OCI-LY3 (cell line): Measurements from ENCODE around the gene MISP.
A peak's percentile ranks its signal among the peaks of the same experiment; 100 is the strongest.

Source experiments
- EZH2phosphoT487 ChIP-seq: fragments of 200-600 bp; shearing (Covaris generic); IDR thresholded peaks from 2 replicates; pipeline ENCODE4 v1.6.1; 2018; ENCODE audit warnings: antibody characterized with exemption, mixed run types, low read depth
- TF ChIP-seq, protein P1 (sequence below): fragments of 200-600, 300-600 bp; sonication (generic); IDR thresholded peaks from 2 replicates; pipeline ENCODE4 v1.5.1; 2014; ENCODE audit warnings: antibody characterized with exemption, low read length, low read depth

DNA sequence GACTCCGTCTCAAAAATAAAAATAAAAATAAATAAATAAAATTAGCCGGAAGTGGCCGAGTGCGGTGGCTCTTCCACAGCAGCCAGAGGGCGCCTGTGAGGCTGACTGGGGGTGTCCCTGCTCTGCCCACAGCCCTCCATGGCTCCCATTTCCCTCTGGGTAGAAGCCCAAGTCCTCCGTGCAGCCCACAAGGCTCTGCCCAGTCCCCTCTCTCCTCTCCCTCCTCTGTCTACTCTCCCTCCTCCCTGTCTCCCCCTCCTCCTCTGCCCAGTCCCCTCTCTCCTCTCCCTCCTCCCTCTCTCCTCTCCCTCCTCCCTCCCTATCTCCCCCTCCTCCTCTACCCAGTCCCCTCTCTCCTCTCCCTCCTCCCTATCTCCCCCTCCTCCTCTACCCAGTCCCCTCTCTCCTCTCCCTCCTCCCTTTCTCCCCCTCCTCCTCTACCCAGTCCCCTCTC lies 20.4 kb downstream of the MISP start:
- TF ChIP-seq, protein P1, sequence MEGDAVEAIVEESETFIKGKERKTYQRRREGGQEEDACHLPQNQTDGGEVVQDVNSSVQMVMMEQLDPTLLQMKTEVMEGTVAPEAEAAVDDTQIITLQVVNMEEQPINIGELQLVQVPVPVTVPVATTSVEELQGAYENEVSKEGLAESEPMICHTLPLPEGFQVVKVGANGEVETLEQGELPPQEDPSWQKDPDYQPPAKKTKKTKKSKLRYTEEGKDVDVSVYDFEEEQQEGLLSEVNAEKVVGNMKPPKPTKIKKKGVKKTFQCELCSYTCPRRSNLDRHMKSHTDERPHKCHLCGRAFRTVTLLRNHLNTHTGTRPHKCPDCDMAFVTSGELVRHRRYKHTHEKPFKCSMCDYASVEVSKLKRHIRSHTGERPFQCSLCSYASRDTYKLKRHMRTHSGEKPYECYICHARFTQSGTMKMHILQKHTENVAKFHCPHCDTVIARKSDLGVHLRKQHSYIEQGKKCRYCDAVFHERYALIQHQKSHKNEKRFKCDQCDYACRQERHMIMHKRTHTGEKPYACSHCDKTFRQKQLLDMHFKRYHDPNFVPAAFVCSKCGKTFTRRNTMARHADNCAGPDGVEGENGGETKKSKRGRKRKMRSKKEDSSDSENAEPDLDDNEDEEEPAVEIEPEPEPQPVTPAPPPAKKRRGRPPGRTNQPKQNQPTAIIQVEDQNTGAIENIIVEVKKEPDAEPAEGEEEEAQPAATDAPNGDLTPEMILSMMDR: peak; percentile 36
- no peak for TF ChIP-seq EZH2phosphoT487
